Stimulated activated CD4-positive, alpha-beta T cell treated with anti-CD3 and anti-CD28 coated beads, Interleukin-1b, Interleukin-23, amount 100 ng/mL, for 4 hours (primary cell): Measurements from ENCODE around the gene TNS1.

Source experiments
- DNase-seq, 2 donors: peaks; one replicate each; pipeline ENCODE4 v3.0.0-alpha.2; 2020; ENCODE audit warnings: low read depth in 2 of 2

Gene TNS1

GRCh38 chr2:217913436-217913835 lies 89.4 kb downstream of the TNS1 start:
- DNase-seq: no peak

- DNase-seq: no peak
These were observed 90.4 kb downstream of the TNS1 start for GRCh38 chr2:217912098-217913024.

DNA sequence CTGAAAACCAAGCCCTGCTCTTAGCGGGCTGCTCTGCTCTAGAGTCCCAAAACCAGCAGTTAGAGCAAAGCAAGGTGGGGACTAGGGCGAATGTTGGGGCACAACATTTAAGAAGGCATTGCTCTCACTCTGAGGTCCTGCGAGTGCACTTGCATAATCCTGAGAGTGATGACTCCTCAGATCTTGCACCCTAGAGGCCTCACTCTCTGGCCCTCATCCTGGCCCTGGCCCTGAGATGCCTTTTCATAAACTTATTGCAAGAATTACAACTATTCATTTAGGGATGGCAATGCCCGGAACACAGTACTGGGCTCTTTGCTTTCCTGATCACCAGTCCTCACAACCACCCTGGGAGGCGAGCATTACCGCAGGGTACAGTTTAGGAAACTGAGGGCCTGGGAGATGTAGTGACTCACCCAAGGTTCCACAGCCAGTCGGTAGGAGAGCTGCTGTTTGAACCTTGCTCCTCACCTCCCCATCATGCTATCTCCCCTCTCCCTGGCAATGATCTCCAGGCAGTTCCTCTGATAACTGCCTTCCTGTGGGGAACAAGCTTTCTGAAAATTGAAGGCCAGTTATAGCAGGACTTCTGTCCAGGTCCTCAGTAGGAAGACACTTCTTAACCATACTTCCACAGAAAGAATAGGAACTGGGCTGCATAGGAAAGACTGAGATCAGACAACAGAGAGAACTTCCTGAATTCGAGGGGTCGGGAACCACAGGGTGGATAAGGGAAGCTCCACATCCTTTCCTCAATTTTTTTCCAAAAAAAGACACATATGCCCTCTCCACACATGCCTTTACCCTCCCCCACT lies 91.3 kb downstream of the TNS1 start:
- no peak for DNase-seq

GRCh38 chr2:217910875-217911212 lies 92.0 kb downstream of the TNS1 start:
- no peak for DNase-seq

DNA sequence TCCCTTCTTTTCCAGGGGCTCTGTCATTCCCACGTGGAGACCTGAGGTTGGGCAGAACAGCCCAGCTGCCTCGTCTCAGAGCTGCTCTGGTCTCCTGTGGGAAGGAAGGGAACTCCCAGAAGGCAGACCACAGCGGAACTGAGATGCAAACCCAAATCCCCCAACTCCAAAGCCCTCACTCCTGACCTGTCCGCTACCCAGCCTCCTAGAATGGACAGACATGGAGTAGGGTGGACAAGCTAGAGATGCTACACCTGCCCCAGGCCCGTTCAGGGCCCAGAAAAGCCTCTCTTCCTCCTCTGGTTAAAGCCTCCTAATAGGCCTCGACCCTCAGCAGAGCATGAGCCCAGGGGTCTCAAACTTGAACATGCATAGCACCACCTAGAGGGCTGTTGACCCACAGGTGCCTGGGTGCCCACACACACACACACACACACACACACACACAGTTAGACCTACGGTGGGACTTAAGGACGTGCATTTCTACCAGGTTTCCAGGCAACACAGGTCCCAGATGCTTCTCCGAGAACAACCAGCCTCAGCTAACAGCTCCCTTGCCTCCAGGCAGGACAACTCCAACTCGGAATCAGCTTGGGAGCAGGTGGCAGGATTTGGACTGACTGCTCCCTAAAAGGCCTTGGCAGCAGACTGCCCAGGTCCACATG lies 93.5 kb downstream of the TNS1 start:
- DNase-seq: no peak

- DNase-seq: no peak
These were observed 94.3 kb downstream of the TNS1 start for GRCh38 chr2:217908544-217908943.

DNA sequence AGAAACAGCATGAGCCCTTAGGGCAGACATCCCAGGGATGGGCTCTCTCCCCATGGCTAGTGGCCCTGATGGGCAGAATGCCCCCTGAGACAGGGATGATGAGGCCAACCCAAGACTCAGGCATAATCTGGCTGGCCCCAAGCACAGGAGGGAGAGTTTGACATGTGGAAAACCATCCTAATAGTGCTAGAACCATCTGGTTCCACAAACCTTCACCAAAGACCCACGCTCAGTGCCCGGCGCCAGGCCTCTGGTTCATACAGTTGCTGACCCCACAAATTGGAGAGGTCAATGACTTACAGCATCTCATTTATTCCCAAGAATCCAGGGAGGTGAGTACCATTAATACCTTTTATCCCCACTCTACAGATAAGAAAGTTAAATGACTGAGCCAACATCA lies 95.5 kb downstream of the TNS1 start:
- DNase-seq: no peak

GRCh38 chr2:217906798-217907197 lies 96.0 kb downstream of the TNS1 start:
- DNase-seq: no peak

- DNase-seq: no peak
These were observed 96.9 kb downstream of the TNS1 start for GRCh38 chr2:217905896-217906295.

DNA sequence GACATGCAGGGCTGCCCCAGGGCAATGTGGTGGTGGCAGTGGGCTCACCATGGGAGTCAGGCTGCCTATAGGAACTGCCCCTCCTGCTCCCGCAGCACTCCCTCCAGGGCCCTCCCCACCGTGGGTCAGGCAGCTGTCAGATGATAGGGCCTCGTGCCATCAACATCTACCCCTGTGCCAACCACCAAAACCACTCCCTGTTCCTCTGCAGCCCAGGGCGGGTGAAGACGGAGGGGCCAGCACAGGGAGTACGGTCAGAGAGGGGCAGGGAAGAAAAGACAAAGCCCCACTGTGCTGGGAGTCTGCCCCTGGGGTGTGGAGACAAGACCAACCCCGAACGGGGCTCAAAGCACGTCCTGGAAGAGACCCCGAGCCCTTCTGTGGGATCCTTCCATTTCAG lies 97.4 kb downstream of the TNS1 start:
- no peak for DNase-seq

- no peak for DNase-seq
These were observed 98.2 kb downstream of the TNS1 start for GRCh38 chr2:217904614-217904965.

DNA sequence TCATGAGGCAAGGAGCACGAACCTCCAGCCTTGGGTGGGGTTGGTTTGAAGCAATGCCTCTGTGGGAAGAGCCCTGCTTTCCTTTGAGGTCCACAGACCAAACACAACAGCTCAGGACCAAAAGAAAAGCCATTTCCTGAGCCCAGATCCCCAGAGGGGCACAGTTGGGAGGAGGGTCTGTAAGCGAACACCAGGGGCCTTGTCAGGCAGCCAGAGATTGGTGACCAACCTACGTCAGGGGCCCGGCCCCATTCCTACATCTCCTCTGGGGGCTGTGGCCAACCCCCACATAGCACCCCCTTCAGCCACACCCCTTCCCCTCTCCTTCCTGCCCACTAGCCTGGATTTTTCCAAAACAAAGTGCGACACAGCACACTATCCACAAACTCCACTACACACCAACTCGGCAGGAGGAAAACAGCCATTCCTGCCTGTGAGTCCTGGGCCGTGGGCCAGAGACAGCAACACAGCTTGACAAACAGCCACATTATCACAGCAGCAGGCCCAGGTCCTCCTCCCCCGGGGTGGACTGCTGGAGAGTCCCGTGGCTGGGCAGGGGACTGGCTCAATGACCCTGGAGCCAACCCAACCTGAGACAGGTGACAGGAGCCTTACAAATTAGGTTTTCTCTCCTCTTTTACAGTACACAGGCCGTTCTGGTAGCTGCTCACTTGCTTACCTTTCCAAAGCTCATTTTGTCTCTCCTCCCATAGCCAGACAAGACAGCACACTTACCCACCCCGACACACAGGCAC lies 98.8 kb downstream of the TNS1 start:
- no peak for DNase-seq

DNA sequence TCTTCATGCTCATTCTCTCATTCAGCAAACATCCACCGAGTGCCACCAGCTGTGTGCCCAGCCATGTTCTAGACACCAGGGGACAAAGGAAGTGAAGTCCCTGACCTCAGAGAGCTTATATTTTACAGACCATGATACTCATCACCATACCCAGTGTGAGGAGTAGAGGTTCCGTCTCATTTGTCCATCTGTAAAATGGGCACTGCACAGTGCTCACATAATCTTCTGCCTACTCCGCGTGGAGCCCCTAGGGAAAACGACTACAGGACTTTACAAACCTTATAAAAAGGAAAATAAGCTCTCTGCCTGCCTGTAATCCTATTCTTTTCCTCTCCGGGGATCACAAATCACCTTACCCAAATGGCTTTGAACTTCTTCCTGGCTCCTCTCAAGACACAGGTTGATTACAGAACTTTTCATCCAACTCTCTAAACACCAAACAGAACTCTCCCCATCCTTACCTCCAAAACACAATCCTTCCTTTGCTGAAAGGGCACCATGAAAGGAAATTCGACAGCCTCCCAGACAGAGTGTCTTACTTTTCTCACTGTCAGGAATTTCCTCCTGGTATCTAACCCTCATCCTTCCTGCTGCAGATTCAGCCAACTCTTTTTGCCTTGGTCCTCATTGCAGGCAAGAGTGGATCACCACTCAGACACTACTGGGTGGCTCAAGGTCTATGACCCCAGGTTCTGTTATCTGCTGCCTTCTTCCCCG lies 99.5 kb downstream of the TNS1 start:
- DNase-seq: no peak

- no peak for DNase-seq
These were observed 100.2 kb downstream of the TNS1 start for GRCh38 chr2:217902379-217903141.

- DNase-seq: no peak
These were observed 100.9 kb downstream of the TNS1 start for GRCh38 chr2:217901835-217902378.

GRCh38 chr2:217901400-217901799 lies 101.4 kb downstream of the TNS1 start:
- DNase-seq: no peak

DNA sequence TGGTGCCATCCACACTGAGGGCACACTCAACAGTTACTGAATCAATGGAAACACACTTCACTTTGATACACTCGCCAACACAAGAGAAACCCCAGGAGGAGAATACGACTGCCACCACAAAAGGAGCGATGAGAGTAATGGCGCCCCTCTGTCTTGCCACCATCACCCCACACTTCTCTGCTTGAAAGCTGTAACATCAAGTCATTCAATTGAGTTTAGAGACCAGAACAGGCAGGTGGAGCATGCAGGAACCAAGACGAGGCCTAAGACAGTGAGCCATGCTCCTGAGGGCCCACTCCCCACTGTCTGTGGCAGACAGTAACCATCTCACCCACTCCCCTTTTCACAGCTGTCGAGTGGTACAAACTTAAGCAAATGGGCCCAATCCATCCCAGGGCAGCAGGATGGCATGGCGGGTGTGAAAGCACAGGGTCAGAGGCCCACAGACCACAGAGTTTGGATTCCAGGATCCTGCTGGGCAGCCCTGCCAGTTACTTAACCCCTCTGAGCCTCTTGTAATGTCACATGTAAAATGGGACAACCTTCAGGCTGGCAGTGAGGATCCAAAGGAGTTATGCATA lies 101.9 kb downstream of the TNS1 start:
- DNase-seq: no peak

DNA sequence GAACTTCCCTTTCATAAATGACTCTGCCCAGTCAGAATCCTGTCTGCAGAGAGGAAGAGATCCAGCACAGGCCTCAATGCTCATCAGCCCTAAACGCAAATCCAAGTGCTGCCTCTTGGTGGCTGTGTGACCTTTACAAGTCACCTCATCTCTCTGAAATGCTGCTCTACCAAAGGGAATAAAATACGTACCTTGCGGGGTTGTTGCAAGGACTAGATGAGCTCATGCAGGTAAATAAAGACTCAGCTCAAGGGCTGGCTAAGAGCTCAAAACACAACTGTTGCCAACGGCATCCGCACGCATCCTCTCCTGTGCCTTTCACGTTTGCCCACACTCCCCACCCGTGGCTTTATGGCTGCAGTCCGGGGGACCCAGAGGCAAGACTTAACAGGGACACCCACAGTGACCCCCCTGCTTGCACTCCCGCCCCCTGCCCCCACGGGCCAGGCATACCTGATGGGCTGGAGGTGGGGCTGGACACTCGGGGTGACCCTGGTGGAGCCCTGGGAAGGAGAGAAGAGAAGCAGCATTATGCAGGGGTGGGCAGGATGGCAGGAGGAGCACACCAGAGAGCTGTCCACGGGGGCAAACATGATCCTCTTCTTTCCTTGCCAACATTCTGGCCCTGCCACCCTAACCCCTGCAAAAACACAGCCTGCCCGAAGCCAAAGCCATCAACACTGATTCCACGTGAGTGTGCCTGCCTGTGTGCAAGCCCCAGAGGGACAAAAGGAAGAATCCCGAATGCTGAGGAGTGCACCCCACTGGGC lies 102.6 kb downstream of the TNS1 start:
- no peak for DNase-seq
